ENCODE results near the gene DICER1. TPM values are rescaled to one million over a fixed set of nuclear protein-coding genes. Genes with fewer than 3 reads are reported as not detected.
A peak's percentile ranks its signal among the peaks of the same experiment; 100 is the strongest.

Gene DICER1
- total and polyA plus RNA-seq, 9 of the 15 experiments (the other 6 are each of a cell fraction or from before 2014, with no cell fraction given), result 2.5 to 23.2 (median 12.4) TPM

- TF ChIP-seq SMAD2 (IDR thresholded peaks at IDR 0.05; ENCODE audit: low read depth, low read length), result no peak
- peak in 2 of 3 experiments; percentile 12 to 15; a peak in 1 of 6 replicates for TF ChIP-seq CTCF (IDR thresholded peaks at IDR 0.05 in 2 of 3, conservative IDR thresholded peaks at IDR 0.05 in 1 of 3; ENCODE audit: insufficient read depth in 2 of 3, low read depth in 1 of 3, low read length in 3 of 3)
- no peak for TF ChIP-seq USF2 (CRISPR knock-in tag; IDR thresholded peaks at IDR 0.05)
- no peak for TF ChIP-seq SRSF9 (IDR thresholded peaks at IDR 0.05; ENCODE audit: borderline replicate concordance, low read depth, low read length)
- no peaks in the 10 kb centered on the region for H3K9me3 ChIP-seq (replicated peaks; ENCODE audit: control insufficient read depth, insufficient read depth, low read depth, low read length)
- H3K4me3 ChIP-seq, result no peak overlapping the region
- no peak overlapping the region for H3K9ac ChIP-seq (ENCODE audit: insufficient read depth in 1 of 2, low read depth in 2 of 2, low read length in 2 of 2)
- no peaks in the 10 kb centered on the region; the same call in 1 of the 2 replicates for H4K20me1 ChIP-seq (replicated peaks; ENCODE audit: control insufficient read depth, insufficient read depth, low read length)
- H3K27ac ChIP-seq (ENCODE audit: extremely low read depth, low read depth, low read length), result no peak overlapping the region
- intact Hi-C loops (cut with micrococcal nuclease), result no loop called here
- H3K9me1 ChIP-seq (ENCODE audit: control insufficient read depth, insufficient read depth, low read length), result no peaks in the 10 kb centered on the region
- H3K4me1 ChIP-seq (replicated peaks in 1 of 2; ENCODE audit: control insufficient read depth in 2 of 2, insufficient read depth in 2 of 2, low read length in 2 of 2), result no peaks in the 10 kb centered on the region
- no peaks in the 10 kb centered on the region for H3K79me2 ChIP-seq (ENCODE audit: control insufficient read depth, insufficient read depth, low read length)
- ChIA-PET POLR2A (no interaction called here), CTCF (ENCODE audit: low intra/inter-chr PET ratio) (no interaction called here)
- peaks cover 3 to 42% of the 10 kb centered on the region in 2 experiments; a peak in 4 of 5 replicates for H3K27me3 ChIP-seq (ENCODE audit: control insufficient read depth in 2 of 2, insufficient read depth in 2 of 2, low read length in 2 of 2)
- no peak for FAIRE-seq
- no peak overlapping the region for H2AFZ ChIP-seq (ENCODE audit: low read depth, low read length)
- WGBS (ENCODE audit: insufficient coverage, low coverage, missing lambda C conversion rate), result 2% methylated on average over 7 of the region's 17 CpGs
- peak; percentile 83 for ATAC-seq
- no TSS peak for BruUV-seq (replicated peaks)
- H3K36me3 ChIP-seq (ENCODE audit: control insufficient read depth, insufficient read depth, low read length), result no peaks in the 10 kb centered on the region
- peak; percentile 3 to 20 (median 16) for DNase-seq (ENCODE audit: extremely low read depth in 1 of 4, low spot score in 3 of 4)
- in situ Hi-C loops (cut with MboI), result no loop called here
- no peak overlapping the region for H3K4me2 ChIP-seq (ENCODE audit: insufficient read depth, low read length)
Measured at GRCh38 chr14:95044463-95045105, 112.7 kb downstream of the DICER1 start.

Measured in K562 (cell line).